MG63 (cell line): ENCODE results near the gene MIPOL1. TPM values are rescaled to one million over a fixed set of nuclear protein-coding genes. Genes with fewer than 3 reads are reported as not detected.
"Not testable (repeated sequence)": the region's sequence is repeated elsewhere in the genome, so short reads cannot be mapped to it uniquely, and the experiment has no call there.

ENCODE experiments used
- DNase-seq: peaks from one replicate; pipeline ENCODE4 v3.0.0-alpha.2; 2020
- H3K27me3 ChIP-seq: fragments of 250-450 bp; sonication (Bioruptor Pico); 2 replicates; pipeline ENCODE4 v1.5.1; 2020; ENCODE audit warnings: mild to moderate bottlenecking, moderate library complexity
- H3K36me3 ChIP-seq: fragments of 250-450 bp; sonication (Bioruptor Pico); 2 replicates; pipeline ENCODE4 v1.5.1; 2020; ENCODE audit warnings: mild to moderate bottlenecking, moderate library complexity
- H3K4me3 ChIP-seq: fragments of 250-450 bp; sonication (Bioruptor Pico); 2 replicates; pipeline ENCODE4 v1.5.1; 2020; ENCODE audit warnings: mild to moderate bottlenecking, moderate library complexity
- H3K9me3 ChIP-seq: fragments of 250-450 bp; sonication (Bioruptor Pico); 2 replicates; pipeline ENCODE4 v1.5.1; 2020; ENCODE audit warnings: mild to moderate bottlenecking, moderate library complexity
- total RNA-seq: library from RNA; depleted of rRNA; stranded (reverse); fragments of >200 nt; shearing (Covaris generic); gene quantifications from 2 replicates; pipeline ENCODE4 v1.2.3, GENCODE V29; 2014; ENCODE audit warnings: low replicate concordance

The MIPOL1 gene
- total RNA-seq, 1 experiment from 2014 or later, result 6.0 TPM

DNA sequence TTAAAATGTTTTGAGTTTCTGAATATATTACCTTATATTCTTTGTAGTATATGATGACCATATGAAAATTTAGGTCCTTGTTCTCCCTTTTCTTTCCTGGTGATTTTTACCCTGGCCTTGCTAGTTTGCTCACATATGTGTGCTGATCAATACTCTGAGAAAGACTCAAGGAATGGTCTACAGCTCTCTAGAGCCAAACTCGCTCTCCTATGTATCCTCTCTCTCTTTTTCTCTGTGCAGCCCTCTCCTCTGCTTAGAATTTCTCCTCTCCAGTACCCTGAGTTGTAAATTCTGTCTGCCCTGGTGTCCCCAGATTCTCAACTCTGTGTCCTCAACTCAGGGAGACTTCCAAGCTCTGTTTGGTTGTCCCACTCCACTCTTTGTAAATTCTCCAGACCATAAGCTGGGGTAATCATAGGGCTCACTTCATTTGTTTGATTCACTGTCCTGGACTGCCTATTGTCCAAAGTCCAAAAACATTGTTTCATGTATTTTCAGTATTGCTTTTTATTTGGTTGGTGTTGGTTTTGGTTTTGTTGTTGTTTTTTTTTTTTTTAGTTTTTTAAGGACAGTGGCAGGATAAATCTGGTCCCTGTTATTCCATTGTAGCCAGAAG lies 356.3 kb downstream of the MIPOL1 start:
- Histone ChIP-seq H3K36me3 (no peaks in the 10 kb centered on the region), H3K4me3 (no peak overlapping the region), H3K9me3 (no peaks in the 10 kb centered on the region; the same call in 1 of the 2 replicates), H3K27me3 (no peaks in the 10 kb centered on the region)
- no peak for DNase-seq

DNA sequence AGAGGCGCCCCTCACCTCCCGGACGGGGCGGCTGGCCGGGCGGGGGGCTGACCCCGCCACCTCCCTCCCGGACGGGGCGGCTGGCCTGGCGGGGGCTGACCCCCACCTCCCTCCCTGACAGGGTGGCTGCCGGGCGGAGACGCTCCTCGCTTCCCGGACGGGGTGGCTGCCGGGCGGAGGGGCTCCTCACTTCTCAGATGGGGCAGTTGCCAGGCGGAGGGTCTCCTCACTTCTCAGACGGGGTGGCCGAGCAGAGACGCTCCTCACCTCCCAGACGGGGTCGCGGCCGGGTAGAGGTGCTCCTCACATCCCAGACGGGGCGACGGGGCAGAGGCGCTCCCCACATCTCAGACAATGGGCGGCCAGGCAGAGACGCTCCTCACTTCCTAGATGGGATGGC lies 357.9 kb downstream of the MIPOL1 start:
- H3K27me3 ChIP-seq, DNase-seq, H3K9me3 ChIP-seq, H3K36me3 ChIP-seq, H3K4me3 ChIP-seq: not testable (repeated sequence)

DNA sequence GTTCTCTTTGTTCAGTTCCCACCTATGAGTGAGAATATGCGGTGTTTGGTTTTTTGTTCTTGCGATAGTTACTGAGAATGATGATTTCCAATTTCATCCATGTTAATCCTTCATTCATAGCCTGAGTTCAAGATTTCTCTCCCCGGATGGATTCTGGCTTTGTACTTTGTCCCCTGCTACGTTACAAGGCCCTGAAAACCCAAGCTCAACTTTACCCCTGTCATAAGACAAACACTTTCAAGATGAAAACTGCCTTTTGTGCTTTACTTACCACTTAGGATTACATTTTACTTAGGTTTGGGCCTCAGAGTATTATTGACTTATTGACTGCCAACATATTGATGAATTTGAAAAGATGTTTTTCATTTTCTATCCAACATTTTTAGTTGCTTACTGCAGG lies 361.0 kb downstream of the MIPOL1 start:
- H3K36me3 ChIP-seq, result no peaks in the 10 kb centered on the region
- no peak overlapping the region for H3K4me3 ChIP-seq
- H3K27me3 ChIP-seq, result no peaks in the 10 kb centered on the region
- no peak for DNase-seq
- no peaks in the 10 kb centered on the region for H3K9me3 ChIP-seq

- Histone ChIP-seq H3K4me3 (no peak overlapping the region), H3K9me3 (no peaks in the 10 kb centered on the region), H3K36me3 (no peaks in the 10 kb centered on the region), H3K27me3 (no peaks in the 10 kb centered on the region)
- no peak for DNase-seq
Measured at GRCh38 chr14:37559386-37559785, 361.6 kb downstream of the MIPOL1 start.

DNA sequence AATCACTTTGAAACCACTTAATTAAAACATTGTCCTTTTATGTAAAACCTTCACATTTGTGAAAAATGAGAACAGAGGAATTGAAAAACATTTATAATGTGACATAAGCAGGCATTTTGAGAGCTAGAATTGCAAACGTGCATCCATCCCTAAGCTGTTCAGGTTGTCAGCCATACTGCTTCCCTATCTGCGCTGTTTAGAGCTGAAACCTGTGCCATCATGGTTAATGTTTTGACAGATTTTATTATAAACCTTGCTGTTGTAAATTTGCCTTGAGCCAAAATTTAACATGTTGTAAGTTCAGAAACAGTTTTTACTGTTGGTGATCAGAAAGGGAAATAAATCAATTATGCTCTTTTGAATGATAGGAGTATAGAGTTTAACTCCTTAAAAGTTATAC lies 365.5 kb downstream of the MIPOL1 start:
- Histone ChIP-seq H3K36me3 (no peaks in the 10 kb centered on the region), H3K27me3 (no peaks in the 10 kb centered on the region), H3K9me3 (no peaks in the 10 kb centered on the region), H3K4me3 (no peak overlapping the region)
- DNase-seq, result no peak

DNA sequence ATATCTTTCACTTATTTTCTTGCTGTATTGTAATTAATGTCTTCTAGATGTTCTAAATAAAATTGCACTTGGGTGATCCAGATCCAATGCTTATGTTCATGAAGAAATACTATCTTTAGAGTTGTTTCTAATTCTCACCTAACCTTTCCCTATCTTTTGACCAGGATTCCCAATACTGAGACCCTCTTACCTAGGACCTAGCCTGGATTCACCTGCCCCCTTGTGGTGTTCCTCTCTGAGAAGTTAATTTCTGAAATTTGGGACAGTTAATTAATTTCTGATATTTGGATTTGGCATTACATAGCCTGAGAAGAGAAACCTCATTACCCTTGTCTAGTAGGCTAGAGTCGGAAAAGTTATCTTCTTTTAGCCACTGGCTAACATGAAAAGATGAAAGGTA lies 367.8 kb downstream of the MIPOL1 start:
- H3K4me3 ChIP-seq, result no peak overlapping the region
- no peaks in the 10 kb centered on the region for H3K36me3 ChIP-seq
- no peaks in the 10 kb centered on the region for H3K9me3 ChIP-seq
- DNase-seq, result no peak
- H3K27me3 ChIP-seq, result no peaks in the 10 kb centered on the region

DNA sequence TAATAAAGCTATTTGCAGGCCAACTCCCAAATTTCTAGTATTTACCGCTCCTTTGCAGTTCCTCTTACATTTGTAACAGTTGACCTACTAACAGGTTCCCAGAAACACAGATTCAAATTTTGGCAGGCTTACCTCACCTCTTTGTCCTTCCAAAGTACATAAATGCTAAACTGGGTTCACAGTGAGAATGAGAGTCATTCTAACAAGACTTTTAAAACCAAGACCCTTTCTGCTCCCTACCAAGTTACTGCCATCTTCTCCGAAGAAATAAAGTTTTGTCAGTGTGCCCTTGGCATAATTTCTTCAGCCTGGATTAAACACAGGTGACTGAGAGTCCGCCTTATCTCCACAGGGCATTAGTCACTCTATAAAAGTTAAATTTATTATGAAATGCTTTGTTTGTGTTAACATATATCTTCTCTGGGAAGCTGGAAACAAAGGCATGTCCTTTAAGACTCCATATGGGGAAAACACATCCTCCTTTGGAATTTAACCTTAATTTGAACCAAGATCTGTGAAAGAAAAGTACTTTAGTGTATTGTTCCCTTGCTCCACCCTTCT lies 369.2 kb downstream of the MIPOL1 start:
- Histone ChIP-seq H3K27me3 (no peaks in the 10 kb centered on the region), H3K36me3 (no peaks in the 10 kb centered on the region), H3K9me3 (no peaks in the 10 kb centered on the region), H3K4me3 (no peak overlapping the region)
- no peak for DNase-seq

DNA sequence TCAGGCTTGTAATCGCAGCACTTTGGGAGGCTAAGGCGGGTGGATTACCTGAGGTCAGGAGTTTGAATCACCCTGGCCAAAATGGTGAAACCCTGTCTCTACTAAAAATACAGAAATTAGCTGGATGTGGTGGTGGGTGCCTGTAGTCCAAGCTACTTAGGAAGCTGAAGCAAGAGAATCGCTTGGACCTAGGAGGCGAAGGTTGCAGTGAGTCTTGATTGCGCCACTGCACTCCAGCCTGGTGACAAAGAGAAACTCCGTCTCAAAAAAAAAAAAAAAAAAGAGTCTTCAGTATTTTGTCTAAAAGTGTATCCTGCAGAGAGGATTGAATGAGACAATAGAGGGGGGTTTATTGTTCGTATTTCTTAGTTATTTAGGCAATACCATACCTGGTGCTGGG lies 372.0 kb downstream of the MIPOL1 start:
- Histone ChIP-seq H3K4me3 (no peak overlapping the region), H3K27me3 (no peaks in the 10 kb centered on the region)
- DNase-seq, result no peak

GRCh38 chr14:37571391-37571790 lies 373.7 kb downstream of the MIPOL1 start:
- Histone ChIP-seq H3K27me3 (no peaks in the 10 kb centered on the region), H3K9me3 (no peaks in the 10 kb centered on the region), H3K36me3 (no peaks in the 10 kb centered on the region), H3K4me3 (no peak overlapping the region)
- no peak for DNase-seq

More for the DNA sequence above, 372.0 kb downstream of the MIPOL1 start:
- Histone ChIP-seq H3K9me3 (no peaks in the 10 kb centered on the region), H3K36me3 (no peaks in the 10 kb centered on the region)

GRCh38 chr14:37573356-37573755 lies 375.6 kb downstream of the MIPOL1 start:
- Histone ChIP-seq H3K9me3 (no peaks in the 10 kb centered on the region), H3K4me3 (no peak overlapping the region), H3K36me3 (no peaks in the 10 kb centered on the region), H3K27me3 (no peaks in the 10 kb centered on the region)
- no peak for DNase-seq

GRCh38 chr14:37579274-37579673 lies 381.5 kb downstream of the MIPOL1 start:
- no peaks in the 10 kb centered on the region for H3K36me3 ChIP-seq
- H3K27me3 ChIP-seq, result no peaks in the 10 kb centered on the region
- no peaks in the 10 kb centered on the region for H3K9me3 ChIP-seq
- DNase-seq, result no peak
- H3K4me3 ChIP-seq, result no peak overlapping the region

GRCh38 chr14:37580146-37580545 lies 382.4 kb downstream of the MIPOL1 start:
- no peaks in the 10 kb centered on the region for H3K27me3 ChIP-seq
- H3K36me3 ChIP-seq, result no peaks in the 10 kb centered on the region
- H3K9me3 ChIP-seq, result no peaks in the 10 kb centered on the region
- no peak overlapping the region for H3K4me3 ChIP-seq
- DNase-seq, result no peak

GRCh38 chr14:37583358-37584210 lies 385.8 kb downstream of the MIPOL1 start:
- H3K27me3 ChIP-seq, result peaks cover 3% of the 10 kb centered on the region; the same call in 1 of the 2 replicates
- DNase-seq, result peak; percentile 8
- no peaks in the 10 kb centered on the region for H3K36me3 ChIP-seq
- H3K9me3 ChIP-seq, result no peaks in the 10 kb centered on the region
- H3K4me3 ChIP-seq, result peak overlapping the region; percentile 44

- Histone ChIP-seq H3K27me3 (peaks cover 3% of the 10 kb centered on the region; the same call in 1 of the 2 replicates), H3K36me3 (no peaks in the 10 kb centered on the region), H3K4me3 (no peak overlapping the region), H3K9me3 (no peaks in the 10 kb centered on the region)
- DNase-seq, result no peak
Measured at GRCh38 chr14:37584211-37585100, 386.7 kb downstream of the MIPOL1 start.

DNA sequence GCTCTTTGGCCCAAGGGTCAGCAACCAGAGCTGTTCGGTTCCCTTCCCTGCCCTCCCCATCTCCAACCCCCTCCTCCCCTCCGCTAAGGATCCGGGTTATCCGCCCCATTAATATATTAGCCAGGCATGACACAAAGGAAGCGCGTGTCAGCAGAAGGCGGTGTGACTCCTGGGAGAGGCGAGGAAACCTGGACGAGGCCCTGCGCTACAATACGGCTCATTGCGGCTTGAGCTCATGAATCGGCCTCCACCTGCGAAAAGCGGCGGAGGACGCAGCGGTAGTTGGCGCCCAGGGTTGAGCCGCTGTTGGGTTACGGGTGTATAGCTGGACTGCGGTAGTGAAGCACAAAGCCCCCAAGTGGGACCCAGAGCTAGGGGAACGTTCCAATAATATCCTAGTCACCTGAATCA lies 387.4 kb downstream of the MIPOL1 start:
- no peak for DNase-seq
- H3K36me3 ChIP-seq, result no peaks in the 10 kb centered on the region
- peaks cover 3% of the 10 kb centered on the region; the same call in 1 of the 2 replicates for H3K27me3 ChIP-seq
- H3K4me3 ChIP-seq, result no peak overlapping the region
- no peaks in the 10 kb centered on the region for H3K9me3 ChIP-seq

GRCh38 chr14:37585971-37586796 lies 388.4 kb downstream of the MIPOL1 start:
- Histone ChIP-seq H3K36me3 (no peaks in the 10 kb centered on the region), H3K9me3 (no peaks in the 10 kb centered on the region), H3K27me3 (peaks cover 3% of the 10 kb centered on the region; the same call in 1 of the 2 replicates), H3K4me3 (no peak overlapping the region)
- no peak for DNase-seq
